ENCODE data around the gene FBXO42. TPM values are rescaled to one million over a fixed set of nuclear protein-coding genes. Genes with fewer than 3 reads are reported as not detected.

The FBXO42 gene
- total RNA-seq, 1 experiment from 2014 or later: 13.0 TPM

GRCh38 chr1:16371725-16372124 is 19.4 kb upstream of the FBXO42 start:
- Histone ChIP-seq H3K27ac (no peak overlapping the region), H2AFZ (no peak overlapping the region), H3K79me2 (ENCODE audit: low read depth) (peaks cover 91% of the 10 kb centered on the region), H4K20me1 (ENCODE audit: insufficient read depth) (peaks cover 55% of the 10 kb centered on the region), H3F3A (ENCODE audit: insufficient read depth, low read depth) (no peaks in the 10 kb centered on the region; the same call in 1 of the 2 replicates), H3K4me1 (replicated peaks; ENCODE audit: insufficient read depth) (0 out of 2 replicates have a peak, but pooled peaks cover 4% of the 10 kb centered on the region), H3K36me3 (ENCODE audit: low read depth) (no peaks in the 10 kb centered on the region), H3K9me2 (ENCODE audit: insufficient read depth) (no peaks in the 10 kb centered on the region), H3K9me3 (ENCODE audit: insufficient read depth, low read depth) (no peaks in the 10 kb centered on the region), H3K27me3 (ENCODE audit: insufficient read depth, low read depth) (no peaks in the 10 kb centered on the region), H3K4me2 (no peak overlapping the region), H3K4me3 (no peak overlapping the region)
- POLR2A ChIA-PET (ENCODE audit: unreplicated experiment): no interaction called here
- no peak for DNase-seq
- CTCF ChIA-PET: no interaction called here
- no peak for TF ChIP-seq CTCF (conservative IDR thresholded peaks at IDR 0.05)
- TF ChIP-seq EZH2 (IDR thresholded peaks at IDR 0.05; ENCODE audit: low read depth): no peak
- intact Hi-C loops (cut with micrococcal nuclease; ENCODE audit: unreplicated experiment): no loop called here
- BruUV-seq (replicated peaks): no TSS peak

- no peak overlapping the region for H3K4me2 ChIP-seq
- no peak overlapping the region for H3K27ac ChIP-seq
- no peaks in the 10 kb centered on the region for H3K36me3 ChIP-seq (ENCODE audit: low read depth)
- H3K9me3 ChIP-seq (ENCODE audit: insufficient read depth, low read depth): no peaks in the 10 kb centered on the region
- H3K9me2 ChIP-seq (ENCODE audit: insufficient read depth): no peaks in the 10 kb centered on the region
- 0 out of 2 replicates have a peak, but pooled peaks cover 7% of the 10 kb centered on the region for H3K4me1 ChIP-seq (replicated peaks; ENCODE audit: insufficient read depth)
- H4K20me1 ChIP-seq (ENCODE audit: insufficient read depth): peaks cover 40% of the 10 kb centered on the region
- no peak overlapping the region for H3K4me3 ChIP-seq
- no peaks in the 10 kb centered on the region for H3K27me3 ChIP-seq (ENCODE audit: insufficient read depth, low read depth)
- POLR2A ChIA-PET (ENCODE audit: unreplicated experiment): no interaction called here
- no peaks in the 10 kb centered on the region; the same call in 1 of the 2 replicates for H3F3A ChIP-seq (ENCODE audit: insufficient read depth, low read depth)
- no peak for DNase-seq
- CTCF ChIA-PET: no interaction called here
- intact Hi-C loops (cut with micrococcal nuclease; ENCODE audit: unreplicated experiment): loop anchor here (5.0 kb wide), 2 partner anchors 72 to 358 kb away; partner anchors contain the start of gene NECAP2
- BruUV-seq (replicated peaks): no TSS peak
- peaks cover 74% of the 10 kb centered on the region for H3K79me2 ChIP-seq (ENCODE audit: low read depth)
- H2AFZ ChIP-seq: no peak overlapping the region
- no peak for TF ChIP-seq EZH2 (IDR thresholded peaks at IDR 0.05; ENCODE audit: low read depth)
- TF ChIP-seq CTCF (conservative IDR thresholded peaks at IDR 0.05): no peak
Measured at GRCh38 chr1:16369821-16370220, 17.5 kb upstream of the FBXO42 start.

- H3K36me3 ChIP-seq (ENCODE audit: low read depth): no peaks in the 10 kb centered on the region
- CTCF ChIA-PET: interaction anchor here (0.6 to 0.9 kb wide), 4 partner anchors 72 to 734 kb away, joined by 3 to 4 read pairs (median 3); partner anchors contain the start of gene NECAP2
- TF ChIP-seq EZH2 (IDR thresholded peaks at IDR 0.05; ENCODE audit: low read depth) (no peak), CTCF (conservative IDR thresholded peaks at IDR 0.05) (no peak)
- DNase-seq: no peak
- no peaks in the 10 kb centered on the region; the same call in 1 of the 2 replicates for H3F3A ChIP-seq (ENCODE audit: insufficient read depth, low read depth)
- peak overlapping the region; percentile 59 for H3K4me3 ChIP-seq
- H2AFZ ChIP-seq: peak overlapping the region; percentile 73
- BruUV-seq (replicated peaks): no TSS peak
- intact Hi-C loops (cut with micrococcal nuclease; ENCODE audit: unreplicated experiment): loop anchor here (5.0 kb wide), 2 partner anchors 74 to 356 kb away; partner anchors contain the start of gene NECAP2
- peaks cover 58% of the 10 kb centered on the region for H3K79me2 ChIP-seq (ENCODE audit: low read depth)
- H3K4me2 ChIP-seq: peak overlapping the region; percentile 85
- 0 out of 2 replicates have a peak, but pooled peaks cover 7% of the 10 kb centered on the region for H3K4me1 ChIP-seq (replicated peaks; ENCODE audit: insufficient read depth)
- peaks cover 39% of the 10 kb centered on the region for H4K20me1 ChIP-seq (ENCODE audit: insufficient read depth)
- H3K9me2 ChIP-seq (ENCODE audit: insufficient read depth): no peaks in the 10 kb centered on the region
- H3K27me3 ChIP-seq (ENCODE audit: insufficient read depth, low read depth): no peaks in the 10 kb centered on the region
- POLR2A ChIA-PET (ENCODE audit: unreplicated experiment): interaction anchor here (0.6 kb wide), 3 partner anchors 16 to 273 kb away, joined by 4 to 39 read pairs (median 4); no protein-coding TSS in a partner anchor
- peak overlapping the region; percentile 74 for H3K27ac ChIP-seq
- no peaks in the 10 kb centered on the region for H3K9me3 ChIP-seq (ENCODE audit: insufficient read depth, low read depth)
Measured at GRCh38 chr1:16367968-16368890, 15.9 kb upstream of the FBXO42 start.

Measured in PC-9 (cell line).